ENCODE results near the gene CCDC187. TPM values are rescaled to one million over a fixed set of nuclear protein-coding genes. Genes with fewer than 3 reads are reported as not detected.

Gene CCDC187
- total RNA-seq, 2 donors from 2014 or later = 0.04 to 0.09 TPM

GRCh38 chr9:136285501-136286358, 18.2 kb downstream of the CCDC187 start:
- H3K36me3 ChIP-seq (ENCODE audit: control insufficient read depth, insufficient read depth, low read length) = no peaks in the 10 kb centered on the region
- no peak overlapping the region for H3K27ac ChIP-seq (ENCODE audit: low read depth, low read length)
- H3K9me3 ChIP-seq (ENCODE audit: control insufficient read depth, low read length) = no peaks in the 10 kb centered on the region
- DNase-seq = no peak
- no peaks in the 10 kb centered on the region for H3K4me1 ChIP-seq (ENCODE audit: control insufficient read depth, insufficient read depth, low read length)
- Mint-ChIP-seq H3K4me1 (no peaks in the 10 kb centered on the region), H3K36me3 (ENCODE audit: low read depth) (no peaks in the 10 kb centered on the region), H3K27me3 (ENCODE audit: insufficient read depth) (no peaks in the 10 kb centered on the region), H3K4me3 (no peak overlapping the region), H3K27ac (no peak overlapping the region), H3K9me3 (no peaks in the 10 kb centered on the region)
- H3K4me3 ChIP-seq (ENCODE audit: low read length) = no peak overlapping the region
- WGBS, 2 experiments (ENCODE audit: insufficient coverage in 1 of 2, insufficient read length in 1 of 2) = 88 to 90% methylated on average over 21 to 28 of the region's 28 CpGs
- H3K27me3 ChIP-seq (ENCODE audit: control insufficient read depth, insufficient read depth, low read length, poor library complexity, severe bottlenecking) = no peaks in the 10 kb centered on the region
- H3K9ac ChIP-seq (ENCODE audit: extremely low read depth, low read length, poor library complexity, severe bottlenecking) = no peak overlapping the region
- TF ChIP-seq, protein P1, sequence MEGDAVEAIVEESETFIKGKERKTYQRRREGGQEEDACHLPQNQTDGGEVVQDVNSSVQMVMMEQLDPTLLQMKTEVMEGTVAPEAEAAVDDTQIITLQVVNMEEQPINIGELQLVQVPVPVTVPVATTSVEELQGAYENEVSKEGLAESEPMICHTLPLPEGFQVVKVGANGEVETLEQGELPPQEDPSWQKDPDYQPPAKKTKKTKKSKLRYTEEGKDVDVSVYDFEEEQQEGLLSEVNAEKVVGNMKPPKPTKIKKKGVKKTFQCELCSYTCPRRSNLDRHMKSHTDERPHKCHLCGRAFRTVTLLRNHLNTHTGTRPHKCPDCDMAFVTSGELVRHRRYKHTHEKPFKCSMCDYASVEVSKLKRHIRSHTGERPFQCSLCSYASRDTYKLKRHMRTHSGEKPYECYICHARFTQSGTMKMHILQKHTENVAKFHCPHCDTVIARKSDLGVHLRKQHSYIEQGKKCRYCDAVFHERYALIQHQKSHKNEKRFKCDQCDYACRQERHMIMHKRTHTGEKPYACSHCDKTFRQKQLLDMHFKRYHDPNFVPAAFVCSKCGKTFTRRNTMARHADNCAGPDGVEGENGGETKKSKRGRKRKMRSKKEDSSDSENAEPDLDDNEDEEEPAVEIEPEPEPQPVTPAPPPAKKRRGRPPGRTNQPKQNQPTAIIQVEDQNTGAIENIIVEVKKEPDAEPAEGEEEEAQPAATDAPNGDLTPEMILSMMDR (conservative IDR thresholded peaks at IDR 0.05) = no peak

- Mint-ChIP-seq H3K9me3 (no peaks in the 10 kb centered on the region), H3K4me1 (no peaks in the 10 kb centered on the region), H3K36me3 (ENCODE audit: low read depth) (no peaks in the 10 kb centered on the region), H3K27ac (no peak overlapping the region), H3K4me3 (no peak overlapping the region), H3K27me3 (ENCODE audit: insufficient read depth) (no peaks in the 10 kb centered on the region)
- no peaks in the 10 kb centered on the region for H3K27me3 ChIP-seq (ENCODE audit: control insufficient read depth, insufficient read depth, low read length, poor library complexity, severe bottlenecking)
- no peaks in the 10 kb centered on the region for H3K9me3 ChIP-seq (ENCODE audit: control insufficient read depth, low read length)
- H3K36me3 ChIP-seq (ENCODE audit: control insufficient read depth, insufficient read depth, low read length) = no peaks in the 10 kb centered on the region
- no peak overlapping the region for H3K9ac ChIP-seq (ENCODE audit: extremely low read depth, low read length, poor library complexity, severe bottlenecking)
- 93% methylated on average over 10 to 19 of the region's 19 CpGs for WGBS, 2 experiments (ENCODE audit: insufficient coverage in 1 of 2, insufficient read length in 1 of 2)
- H3K4me3 ChIP-seq (ENCODE audit: low read length) = no peak overlapping the region
- no peaks in the 10 kb centered on the region for H3K4me1 ChIP-seq (ENCODE audit: control insufficient read depth, insufficient read depth, low read length)
- H3K27ac ChIP-seq (ENCODE audit: low read depth, low read length) = no peak overlapping the region
- DNase-seq = no peak
- TF ChIP-seq, protein P1 (conservative IDR thresholded peaks at IDR 0.05) = no peak
Measured at GRCh38 chr9:136284951-136285350, 18.9 kb downstream of the CCDC187 start.

DNA sequence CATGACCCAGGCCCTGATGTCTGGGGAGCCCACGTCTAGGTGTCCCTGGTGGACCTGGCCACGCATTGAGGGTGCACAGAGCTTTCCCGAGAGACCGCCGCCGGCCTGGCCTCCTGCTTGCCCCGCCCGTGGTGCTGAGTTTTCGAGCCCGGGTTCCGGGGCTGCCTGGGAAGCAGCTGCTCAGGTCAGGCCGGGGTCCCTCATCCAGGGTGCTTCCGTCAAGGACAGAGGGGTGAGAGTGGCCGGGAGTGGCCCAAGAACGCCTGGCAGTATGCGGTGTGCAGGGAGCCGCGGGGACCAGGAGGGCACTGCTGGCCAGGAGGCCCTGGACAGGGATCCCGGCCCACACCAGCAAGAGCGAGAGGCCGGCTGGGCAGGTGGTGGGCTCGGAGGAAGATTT, 19.6 kb downstream of the CCDC187 start:
- H3K9ac ChIP-seq (ENCODE audit: extremely low read depth, low read length, poor library complexity, severe bottlenecking) = no peak overlapping the region
- no peak for DNase-seq
- Mint-ChIP-seq H3K27me3 (ENCODE audit: insufficient read depth) (no peaks in the 10 kb centered on the region), H3K9me3 (no peaks in the 10 kb centered on the region), H3K4me3 (no peak overlapping the region), H3K4me1 (no peaks in the 10 kb centered on the region), H3K27ac (no peak overlapping the region), H3K36me3 (ENCODE audit: low read depth) (no peaks in the 10 kb centered on the region)
- H3K36me3 ChIP-seq (ENCODE audit: control insufficient read depth, insufficient read depth, low read length) = no peaks in the 10 kb centered on the region
- no peaks in the 10 kb centered on the region for H3K9me3 ChIP-seq (ENCODE audit: control insufficient read depth, low read length)
- no peaks in the 10 kb centered on the region for H3K27me3 ChIP-seq (ENCODE audit: control insufficient read depth, insufficient read depth, low read length, poor library complexity, severe bottlenecking)
- H3K27ac ChIP-seq (ENCODE audit: low read depth, low read length) = no peak overlapping the region
- H3K4me1 ChIP-seq (ENCODE audit: control insufficient read depth, insufficient read depth, low read length) = no peaks in the 10 kb centered on the region
- no peak overlapping the region for H3K4me3 ChIP-seq (ENCODE audit: low read length)
- 83 to 86% methylated on average over 9 to 22 of the region's 22 CpGs for WGBS, 2 experiments (ENCODE audit: insufficient coverage in 1 of 2, insufficient read length in 1 of 2)
- TF ChIP-seq, protein P1 (conservative IDR thresholded peaks at IDR 0.05) = no peak

Measured in endodermal cell (in vitro differentiated cells).